Brain microvascular endothelial cell (primary cell): Measurements from ENCODE around the gene TMIGD1.
A peak's percentile ranks its signal among the peaks of the same experiment; 100 is the strongest.

Source experiments
- DNase-seq: peaks from one replicate; pipeline ENCODE4 v3.0.0-alpha.2; 2020
- H3K27ac ChIP-seq: fragments of 250-450 bp; sonication (Bioruptor Pico); 2 replicates; pipeline ENCODE4 v1.5.1; 2020; ENCODE audit warnings: mild to moderate bottlenecking, moderate library complexity
- H3K27me3 ChIP-seq: fragments of 250-450 bp; sonication (Bioruptor Pico); replicated peaks from 2 replicates; pipeline ENCODE4 v1.5.1; 2020; ENCODE audit warnings: mild to moderate bottlenecking
- H3K36me3 ChIP-seq: fragments of 250-450 bp; sonication (Bioruptor Pico); replicated peaks from 2 replicates; pipeline ENCODE4 v1.5.1; 2020; ENCODE audit warnings: mild to moderate bottlenecking
- H3K4me3 ChIP-seq: 2 replicates; pipeline ENCODE4 v1.5.1; 2011; ENCODE audit warnings: low read depth, mild to moderate bottlenecking, control low read depth, low read length, moderate library complexity
- CTCF ChIP-seq: IDR thresholded peaks from 2 replicates; pipeline ENCODE4 v1.5.1; 2011; ENCODE audit warnings: low read depth, mild to moderate bottlenecking, moderate library complexity, low read length, control low read depth, inconsistent platforms; ENCODE audit errors: missing control alignments
- in situ Hi-C: cut with HindIII; loops from 2 replicates; pipeline ENCODE4 v1.10.0; 2017; ENCODE audit warnings: low sequenced_read_pairs, low pct_ligation_motif_present

TMIGD1 gene

GRCh38 chr17:30379303-30379902 is 45.5 kb upstream of the TMIGD1 start:
- Histone ChIP-seq H3K27me3 (no peaks in the 10 kb centered on the region), H3K36me3 (no peaks in the 10 kb centered on the region), H3K27ac (no peak overlapping the region), H3K4me3 (peak overlapping the region; percentile 73)
- in situ Hi-C loops: no loop called here
- DNase-seq: no peak
- no peak for TF ChIP-seq CTCF

- peak within 1 kb of the TSS; percentile 73 for H3K4me3 ChIP-seq
- TF ChIP-seq CTCF: no peak
- in situ Hi-C loops: no loop called here
- DNase-seq: peak; percentile 89
- no peaks in the 10 kb centered on the region for H3K27me3 ChIP-seq
- H3K36me3 ChIP-seq: no peaks in the 10 kb centered on the region
- peak within 1 kb of the TSS; percentile 32 for H3K27ac ChIP-seq
Measured at GRCh38 chr17:30378825-30379302, 45.0 kb upstream of the TMIGD1 start, which contains the start of gene CPD. Gene CPD, plus strand, starts transcription at chr17:30378927. Its CDS starts 54 bp downstream, at chr17:30378981.

DNA sequence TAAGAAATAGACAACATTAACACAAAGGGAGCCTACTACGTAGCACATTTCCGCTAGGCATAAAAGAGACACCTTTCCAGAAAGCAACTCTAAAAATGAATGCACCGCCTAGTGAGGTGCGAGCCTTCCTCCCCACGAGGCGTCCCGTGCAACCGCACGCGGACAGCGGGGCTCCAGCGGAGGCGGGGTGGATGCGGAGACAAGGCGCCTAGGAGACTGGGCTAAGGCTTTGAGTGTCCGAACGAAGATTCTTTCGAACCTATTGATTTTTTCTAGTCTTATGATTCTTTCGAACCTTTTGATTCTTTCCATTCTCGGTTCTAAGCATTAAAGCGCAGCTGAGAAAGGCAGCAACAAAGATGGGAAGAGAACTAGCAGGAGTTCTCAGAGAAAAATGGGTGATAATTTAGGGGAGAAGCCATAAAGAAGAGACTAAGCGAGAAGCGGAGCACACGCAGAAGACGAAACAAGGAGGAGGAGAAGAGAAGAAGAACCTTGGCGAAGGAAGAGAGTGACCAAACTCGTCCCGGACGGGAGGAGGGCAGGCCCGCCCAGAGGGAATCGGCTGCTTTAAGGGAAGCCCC is 44.5 kb upstream of the TMIGD1 start:
- Histone ChIP-seq H3K36me3 (no peaks in the 10 kb centered on the region), H3K4me3 (peak overlapping the region; percentile 73), H3K27me3 (no peaks in the 10 kb centered on the region), H3K27ac (no peak overlapping the region)
- TF ChIP-seq CTCF: no peak
- in situ Hi-C loops: no loop called here
- DNase-seq: no peak

GRCh38 chr17:30377574-30378240 is 43.9 kb upstream of the TMIGD1 start:
- H3K27me3 ChIP-seq: no peaks in the 10 kb centered on the region
- no peaks in the 10 kb centered on the region for H3K36me3 ChIP-seq
- no peak for DNase-seq
- H3K4me3 ChIP-seq: peak overlapping the region; percentile 73
- in situ Hi-C loops: no loop called here
- TF ChIP-seq CTCF: no peak
- no peak overlapping the region for H3K27ac ChIP-seq

DNA sequence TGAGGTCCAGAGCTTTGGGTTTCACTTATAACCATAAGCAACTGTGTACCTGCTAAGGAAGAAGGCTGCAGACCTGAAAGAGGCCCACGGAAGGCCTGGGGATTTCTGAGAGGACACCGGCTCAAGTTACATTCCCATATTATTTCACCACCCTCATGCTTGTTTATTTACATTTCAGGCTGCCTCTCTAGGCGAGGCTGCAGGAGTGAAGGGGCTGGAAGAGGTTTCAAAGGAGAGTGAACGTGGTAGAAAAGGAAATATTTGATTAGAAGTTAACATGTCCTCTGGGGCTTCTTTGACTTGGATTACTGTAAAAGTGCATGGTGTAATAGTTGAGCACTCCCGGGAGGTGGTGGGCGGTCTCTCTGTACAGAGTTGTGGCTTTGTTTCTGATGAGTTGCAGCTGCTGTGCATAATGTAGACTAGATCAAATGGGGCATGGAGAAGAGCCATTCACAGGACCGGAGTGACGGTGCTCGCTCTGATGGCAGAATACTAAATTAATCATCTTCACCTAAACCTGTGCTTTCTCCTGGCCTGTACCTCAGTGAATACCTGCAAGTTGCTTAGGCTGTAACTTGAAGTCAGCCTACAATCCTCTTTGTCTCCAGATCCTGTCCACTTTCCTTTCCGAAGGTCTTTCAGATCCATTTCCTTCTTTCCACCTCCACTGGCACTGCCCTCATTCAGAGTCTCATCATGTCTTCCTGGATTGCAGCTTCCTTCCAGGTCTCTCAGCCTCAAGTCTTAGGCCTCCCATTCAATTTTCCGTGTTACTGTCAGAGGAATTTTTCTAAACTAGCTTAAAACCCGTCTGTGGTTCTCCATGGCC is 43.0 kb upstream of the TMIGD1 start:
- DNase-seq: peak; percentile 57
- Histone ChIP-seq H3K27me3 (no peaks in the 10 kb centered on the region), H3K27ac (no peak overlapping the region), H3K36me3 (no peaks in the 10 kb centered on the region), H3K4me3 (no peak overlapping the region)
- no peak for TF ChIP-seq CTCF
- in situ Hi-C loops: no loop called here
